ENCODE data around the gene IL15RA.
"Not testable (repeated sequence)": the region's sequence is repeated elsewhere in the genome, so short reads cannot be mapped to it uniquely, and the experiment has no call there.

IL15RA gene

GRCh38 chr10:6006991-6007390, 29.6 kb upstream of the IL15RA start:
- DNase-seq (ENCODE audit: low read depth): no peak
- in situ Hi-C loops (cut with HindIII; ENCODE audit: low sequenced_read_pairs): no loop called here
- no peak for TF ChIP-seq CTCF (IDR thresholded peaks at IDR 0.05; ENCODE audit: low read depth, low read length, missing control alignments)
- no peak overlapping the region for H3K4me3 ChIP-seq (ENCODE audit: low read depth, low read length)

GRCh38 chr10:6006546-6006945, 29.2 kb upstream of the IL15RA start:
- DNase-seq (ENCODE audit: low read depth): no peak
- H3K4me3 ChIP-seq (ENCODE audit: low read depth, low read length): no peak overlapping the region
- in situ Hi-C loops (cut with HindIII; ENCODE audit: low sequenced_read_pairs): no loop called here
- TF ChIP-seq CTCF (IDR thresholded peaks at IDR 0.05; ENCODE audit: low read depth, low read length, missing control alignments): no peak

- no peak for DNase-seq (ENCODE audit: low read depth)
- in situ Hi-C loops (cut with HindIII; ENCODE audit: low sequenced_read_pairs): no loop called here
- no peak overlapping the region for H3K4me3 ChIP-seq (ENCODE audit: low read depth, low read length)
- no peak for TF ChIP-seq CTCF (IDR thresholded peaks at IDR 0.05; ENCODE audit: low read depth, low read length, missing control alignments)
Measured at GRCh38 chr10:6005856-6006395, 28.6 kb upstream of the IL15RA start.

- H3K4me3 ChIP-seq (ENCODE audit: low read depth, low read length); DNase-seq (ENCODE audit: low read depth); in situ Hi-C loops (cut with HindIII; ENCODE audit: low sequenced_read_pairs): not testable (repeated sequence)
Measured at GRCh38 chr10:6005161-6005804, 27.9 kb upstream of the IL15RA start.

GRCh38 chr10:6002809-6003510, 25.6 kb upstream of the IL15RA start:
- in situ Hi-C loops (cut with HindIII; ENCODE audit: low sequenced_read_pairs): no loop called here
- no peak for DNase-seq (ENCODE audit: low read depth)
- H3K4me3 ChIP-seq (ENCODE audit: low read depth, low read length): no peak overlapping the region
- TF ChIP-seq CTCF (IDR thresholded peaks at IDR 0.05; ENCODE audit: low read depth, low read length, missing control alignments): no peak

GRCh38 chr10:5999440-6000165, 22.3 kb upstream of the IL15RA start:
- no peak overlapping the region for H3K4me3 ChIP-seq (ENCODE audit: low read depth, low read length)
- no peak for DNase-seq (ENCODE audit: low read depth)
- no peak for TF ChIP-seq CTCF (IDR thresholded peaks at IDR 0.05; ENCODE audit: low read depth, low read length, missing control alignments)
- in situ Hi-C loops (cut with HindIII; ENCODE audit: low sequenced_read_pairs): no loop called here

Data from astrocyte of the cerebellum (primary cell).